ENCODE results near the gene ZNF423.

- no peak for TF ChIP-seq GATA2 (IDR thresholded peaks at IDR 0.05; ENCODE audit: low read depth, low read length)
- TF ChIP-seq GATA3 (IDR thresholded peaks at IDR 0.05; ENCODE audit: low read depth, low read length) = no peak
These were observed 401.9 kb downstream of the ZNF423 start for GRCh38 chr16:49453983-49454382.

All from SH-SY5Y (cell line).